GM21515 (cell line): Measurements from ENCODE around the gene CHST3.
"Not testable (repeated sequence)": the region's sequence is repeated elsewhere in the genome, so short reads cannot be mapped to it uniquely, and the experiment has no call there.

Experiments
- ATAC-seq: cut with Tn5 transposase; IDR thresholded peaks from one replicate; pipeline ENCODE4 v1.9.1; 2021; ENCODE audit not compliant: unreplicated experiment

The CHST3 gene

GRCh38 chr10:71985542-71986250, 21.5 kb downstream of the CHST3 start:
- no peak for ATAC-seq

- not testable (repeated sequence) for ATAC-seq
Measured at GRCh38 chr10:71988895-71989294, 24.7 kb downstream of the CHST3 start.

GRCh38 chr10:71989661-71990454, 25.7 kb downstream of the CHST3 start:
- ATAC-seq: no peak

- no peak for ATAC-seq
Measured at GRCh38 chr10:71990706-71991269, 26.6 kb downstream of the CHST3 start.

- ATAC-seq: no peak
Measured at GRCh38 chr10:71995449-71995848, 31.3 kb downstream of the CHST3 start.

- ATAC-seq: no peak
Measured at GRCh38 chr10:71995887-71996575, 31.8 kb downstream of the CHST3 start.

GRCh38 chr10:71996592-71997371, 32.6 kb downstream of the CHST3 start:
- no peak for ATAC-seq

GRCh38 chr10:71998119-71998839, 34.1 kb downstream of the CHST3 start:
- no peak for ATAC-seq

GRCh38 chr10:71998840-71999194, 34.6 kb downstream of the CHST3 start:
- ATAC-seq: no peak

GRCh38 chr10:71999360-72000072, 35.3 kb downstream of the CHST3 start:
- ATAC-seq: no peak

GRCh38 chr10:72000073-72001032, 36.2 kb downstream of the CHST3 start:
- no peak for ATAC-seq

GRCh38 chr10:72001033-72001395, 36.8 kb downstream of the CHST3 start:
- ATAC-seq: no peak

- no peak for ATAC-seq
Measured at GRCh38 chr10:72002354-72003295, 38.4 kb downstream of the CHST3 start.

GRCh38 chr10:72006026-72006425, 41.8 kb downstream of the CHST3 start:
- ATAC-seq: no peak

- no peak for ATAC-seq
Measured at GRCh38 chr10:72007246-72007892, 43.2 kb downstream of the CHST3 start.

- ATAC-seq: no peak
Measured at GRCh38 chr10:72008096-72008981, 44.1 kb downstream of the CHST3 start.
